Measurements from ENCODE around the gene KLK4.

GRCh38 chr19:50925734-50926133 lies 14.5 kb upstream of the KLK4 start:
- TF ChIP-seq POLR2A (IDR thresholded peaks at IDR 0.05; ENCODE audit: low read depth, low read length) (no peak), CTCF (IDR thresholded peaks at IDR 0.05; ENCODE audit: extremely low read depth in 1 of 2, insufficient read depth in 1 of 2, low read depth in 1 of 2, low read length in 2 of 2) (no peak), POLR2AphosphoS5 (IDR thresholded peaks at IDR 0.05; ENCODE audit: insufficient read depth, low read depth, low read length) (no peak), GATA2 (IDR thresholded peaks at IDR 0.05; ENCODE audit: insufficient read depth, insufficient read length, low read depth, low read length) (no peak), EZH2 (IDR thresholded peaks at IDR 0.05; ENCODE audit: borderline replicate concordance, low read depth, low read length, severe bottlenecking) (no peak), MAX (IDR thresholded peaks at IDR 0.05; ENCODE audit: insufficient read depth, insufficient read length) (no peak), MYC (IDR thresholded peaks at IDR 0.05; ENCODE audit: low read depth, low read length) (no peak), JUN (IDR thresholded peaks at IDR 0.05; ENCODE audit: borderline replicate concordance, insufficient read depth, insufficient read length, low read depth) (no peak), FOS (IDR thresholded peaks at IDR 0.05; ENCODE audit: borderline replicate concordance, insufficient read depth, low read length) (no peak)
